Measurements from ENCODE around the gene PUM1.

Gene PUM1

DNA sequence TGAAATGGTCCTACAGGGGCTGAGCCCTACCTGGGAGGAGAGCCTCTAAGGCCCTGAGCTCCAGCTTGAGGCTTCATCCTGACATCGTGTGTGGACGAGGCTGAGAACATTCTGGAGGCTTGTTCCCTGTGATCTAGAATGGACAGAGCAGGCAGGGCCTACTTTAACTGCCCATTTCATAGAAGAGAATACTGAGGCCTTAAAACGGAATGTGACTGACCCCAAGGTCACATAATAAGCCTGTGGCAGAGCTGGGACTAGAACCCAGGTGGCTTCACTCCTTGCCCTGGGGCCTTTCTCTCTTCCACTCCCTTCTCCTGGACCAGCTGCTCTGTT is 151.0 kb downstream of the PUM1 start:
- TF ChIP-seq CTCF (IDR thresholded peaks at IDR 0.05; ENCODE audit: insufficient read depth, missing control alignments): no peak
- no peak for FAIRE-seq
- DNase-seq (ENCODE audit: insufficient read length, low spot score): no peak

GRCh38 chr1:30912913-30913652 is 152.4 kb downstream of the PUM1 start:
- no peak for DNase-seq (ENCODE audit: insufficient read length, low spot score)
- TF ChIP-seq CTCF (IDR thresholded peaks at IDR 0.05; ENCODE audit: insufficient read depth, missing control alignments): no peak
- no peak for FAIRE-seq

GRCh38 chr1:30912224-30912623 is 153.3 kb downstream of the PUM1 start:
- no peak for TF ChIP-seq CTCF (IDR thresholded peaks at IDR 0.05; ENCODE audit: insufficient read depth, missing control alignments)
- no peak for FAIRE-seq

DNA sequence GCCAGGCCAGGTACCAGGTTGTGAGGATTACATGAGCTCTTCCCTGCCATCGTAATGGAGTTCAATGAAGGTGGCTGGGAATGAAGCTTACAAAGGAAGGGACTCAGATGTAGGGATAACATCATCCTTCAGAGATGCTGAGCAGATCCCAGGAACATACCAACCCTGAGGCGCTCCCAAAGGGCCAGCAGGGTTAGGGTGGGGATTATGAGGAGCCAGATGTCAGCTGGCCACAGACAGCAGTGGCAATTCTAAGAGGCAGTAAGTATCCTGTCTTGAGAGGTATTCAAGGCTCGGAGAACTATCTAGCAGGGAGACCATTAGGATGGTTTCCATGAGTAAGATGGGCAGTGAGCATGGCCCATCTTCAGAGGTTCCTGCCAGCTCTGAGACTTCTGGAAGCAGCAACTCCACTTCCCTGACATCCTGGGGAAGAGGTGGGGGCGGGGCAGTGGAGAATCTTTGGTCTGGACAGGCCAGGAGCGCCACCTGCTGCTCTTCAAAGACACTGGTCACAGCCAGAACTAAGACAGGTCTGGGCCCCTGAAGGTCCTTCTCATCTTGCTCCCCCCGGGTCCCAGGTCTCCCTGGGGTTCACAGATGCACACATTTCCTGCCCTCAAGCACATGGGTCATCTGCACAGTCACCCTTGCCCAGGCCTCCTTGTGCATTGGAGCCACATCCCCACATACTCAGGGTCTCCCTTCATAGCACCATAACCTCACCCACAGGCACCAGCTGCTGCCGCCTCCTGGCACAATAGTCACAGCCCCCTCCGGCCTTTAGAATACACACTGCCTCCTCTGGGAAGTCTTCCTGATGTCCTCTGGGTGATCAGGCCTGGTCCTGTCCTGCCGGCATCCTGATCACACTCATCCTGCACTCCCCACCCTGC is 154.2 kb downstream of the PUM1 start:
- FAIRE-seq (no peak), DNase-seq (ENCODE audit: insufficient read length, low spot score) (peak; percentile 63)

More at GRCh38 chr1:30912224-30912623, 153.3 kb downstream of the PUM1 start:
- DNase-seq (ENCODE audit: insufficient read length, low spot score): no peak

GRCh38 chr1:30909365-30910068 is 156.0 kb downstream of the PUM1 start:
- DNase-seq (ENCODE audit: insufficient read length, low spot score) (no peak), FAIRE-seq (no peak)
- TF ChIP-seq CTCF (IDR thresholded peaks at IDR 0.05; ENCODE audit: insufficient read depth, missing control alignments): no peak

More for the DNA sequence above, 154.2 kb downstream of the PUM1 start:
- peak; percentile 85 for TF ChIP-seq CTCF (IDR thresholded peaks at IDR 0.05; ENCODE audit: insufficient read depth, missing control alignments)

GRCh38 chr1:30908696-30909364 is 156.7 kb downstream of the PUM1 start, which contains the start of gene SDC3:
Gene SDC3 (minus strand): TSS chr1:30908758. CDS start chr1:30908586, 172 bp downstream.
- no peak for DNase-seq (ENCODE audit: insufficient read length, low spot score)
- no peak for TF ChIP-seq CTCF (IDR thresholded peaks at IDR 0.05; ENCODE audit: insufficient read depth, missing control alignments)
- no peak for FAIRE-seq

Measured in D721Med (cell line).